ENCODE data around the gene EIF4E3. TPM values are rescaled to one million over a fixed set of nuclear protein-coding genes. Genes with fewer than 3 reads are reported as not detected.

The EIF4E3 gene
- total and polyA plus RNA-seq, 10 of the 15 experiments (the other 5 are each of a cell fraction or from before 2014, with no cell fraction given): 0.05 to 0.38 (median 0.16) TPM; not detected in 1

DNA sequence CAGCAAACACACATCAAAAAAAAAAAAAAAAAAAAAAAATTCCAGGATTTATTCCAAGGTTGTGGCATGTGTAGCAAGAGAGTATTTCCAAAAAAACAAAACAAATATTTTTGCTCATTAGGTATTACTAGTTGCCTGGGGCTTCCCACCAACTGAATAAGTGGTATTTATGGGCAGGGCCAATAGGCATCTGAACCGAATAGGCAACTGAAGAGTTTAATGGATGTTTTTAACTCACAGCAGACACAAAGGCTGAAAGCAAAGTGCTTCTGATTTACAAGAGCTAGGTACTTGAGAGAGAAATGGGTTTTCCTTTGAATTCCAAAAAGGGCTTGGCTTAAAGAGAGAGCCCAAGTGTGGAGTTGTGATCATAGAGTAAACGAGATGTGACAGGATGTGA is 21.4 kb downstream of the EIF4E3 start:
- Histone ChIP-seq H3K36me3 (ENCODE audit: control insufficient read depth in 2 of 2, insufficient read depth in 2 of 2, low read length in 1 of 2) (no peaks in the 10 kb centered on the region), H3K27ac (ENCODE audit: control insufficient read depth, insufficient read depth) (no peak overlapping the region), H3K9ac (ENCODE audit: control insufficient read depth, insufficient read depth, low read length) (no peak overlapping the region), H3K27me3 (replicated peaks in 1 of 2; ENCODE audit: control insufficient read depth in 2 of 2, insufficient read depth in 2 of 2, low read length in 1 of 2) (peaks cover 0 to 6% of the 10 kb centered on the region in 2 experiments; a peak in 1 of 4 replicates), H3K9me3 (replicated peaks; ENCODE audit: control insufficient read depth, insufficient read depth, low read length) (no peaks in the 10 kb centered on the region), H3K79me2 (ENCODE audit: control insufficient read depth, insufficient read depth, low read length) (no peaks in the 10 kb centered on the region), H3K4me1 (ENCODE audit: control insufficient read depth, insufficient read depth, low read length) (no peaks in the 10 kb centered on the region), H3K4me3 (no peak overlapping the region), H2AFZ (ENCODE audit: control insufficient read depth, low read depth, low read length) (no peak overlapping the region), H4K20me1 (ENCODE audit: control insufficient read depth, insufficient read depth) (no peaks in the 10 kb centered on the region), H3K4me2 (ENCODE audit: control insufficient read depth, insufficient read depth) (no peak overlapping the region)
- ChIA-PET CTCF (interaction anchor here (1.1 kb wide), 1 partner anchor 27 kb away, joined by 3 read pairs; no protein-coding TSS in a partner anchor), POLR2A (no interaction called here), RAD21 (ENCODE audit: unreplicated experiment) (no interaction called here), SMC1A (ENCODE audit: uncharacterized antibody, unreplicated experiment) (no interaction called here)
- in situ Hi-C loops (cut with MboI): no loop called here
- no peak for DNase-seq (ENCODE audit: low read depth, low spot score)
- ATAC-seq: no peak
- WGBS (ENCODE audit: insufficient coverage, insufficient replicate concordance, low lambda C conversion rate, missing lambda C conversion rate): 31% methylated on average over 2 of the region's 2 CpGs
- no peak for FAIRE-seq
- TF ChIP-seq JUNB (IDR thresholded peaks at IDR 0.05) (no peak), SUPT20H (IDR thresholded peaks at IDR 0.05; ENCODE audit: borderline replicate concordance, control insufficient read depth, low read depth, low read length) (no peak), YBX1 (IDR thresholded peaks at IDR 0.05) (no peak), ZZZ3 (IDR thresholded peaks at IDR 0.05; ENCODE audit: control insufficient read depth, insufficient read length, low read depth) (no peak), NFYA (IDR thresholded peaks at IDR 0.05; ENCODE audit: borderline replicate concordance, low read depth, low read length) (no peak), ZNF217 (IDR thresholded peaks at IDR 0.05) (no peak)
- TF ChIP-seq, protein P1, sequence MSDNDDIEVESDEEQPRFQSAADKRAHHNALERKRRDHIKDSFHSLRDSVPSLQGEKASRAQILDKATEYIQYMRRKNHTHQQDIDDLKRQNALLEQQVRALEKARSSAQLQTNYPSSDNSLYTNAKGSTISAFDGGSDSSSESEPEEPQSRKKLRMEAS (IDR thresholded peaks at IDR 0.05; ENCODE audit: low read depth, low read length): no peak
- BruUV-seq (replicated peaks): no TSS peak
- intact Hi-C loops (cut with micrococcal nuclease; ENCODE audit: unreplicated experiment): no loop called here

Data from GM12878 (cell line).